ENCODE measurements around the gene SLC39A8. TPM values are rescaled to one million over a fixed set of nuclear protein-coding genes. Genes with fewer than 3 reads are reported as not detected.

SLC39A8 gene
- total RNA-seq, 1 donor from 2014 or later, result 6.9 TPM

GRCh38 chr4:102213031-102213430, 132.3 kb downstream of the SLC39A8 start:
- Histone ChIP-seq H2AFZ (replicated peaks) (no peak overlapping the region), H3K27me3 (no peaks in the 10 kb centered on the region), H3K9ac (no peak overlapping the region), H3K9me3 (ENCODE audit: low read depth) (no peaks in the 10 kb centered on the region), H4K20me1 (ENCODE audit: low read depth) (no peaks in the 10 kb centered on the region), H3K79me2 (ENCODE audit: low read depth) (no peaks in the 10 kb centered on the region), H3K27ac (no peak overlapping the region), H3F3A (ENCODE audit: low read depth) (no peaks in the 10 kb centered on the region), H3K4me2 (no peak overlapping the region), H3K36me3 (no peaks in the 10 kb centered on the region), H3K4me3 (no peak overlapping the region), H3K4me1 (peaks cover 9% of the 10 kb centered on the region)
- peaks cover 5% of the 10 kb centered on the region for H3K9me3 Mint-ChIP-seq
- no peak for DNase-seq (ENCODE audit: low spot score)
- peaks cover 2% of the 10 kb centered on the region for H3K27me3 Mint-ChIP-seq (ENCODE audit: insufficient read depth, low read depth)
- TF ChIP-seq CTCF (IDR thresholded peaks at IDR 0.05) (no peak), EZH2phosphoT487 (IDR thresholded peaks at IDR 0.05) (no peak), EZH2 (IDR thresholded peaks at IDR 0.05) (no peak)
- H3K4me3 Mint-ChIP-seq, result no peak overlapping the region
- H3K4me1 Mint-ChIP-seq, result peaks cover 8% of the 10 kb centered on the region
- peaks cover 4% of the 10 kb centered on the region for H3K36me3 Mint-ChIP-seq
- H3K27ac Mint-ChIP-seq, result no peak overlapping the region

Small RNAs within 50 kb of the gene (small RNA-seq; reads per million reads assigned to genes)
- gene RN7SL728P, result not detected

Other genes with a start within 250 kb of the SLC39A8 start
- gene NFKB1, start 155.9 kb upstream of the SLC39A8 start, total RNA-seq (ENCODE audit: low replicate concordance), result 5.0 and 14.1 TPM in 2 replicates

All from neural progenitor cell (in vitro differentiated cells).